Effector CD4-positive, alpha-beta T cell (primary cell): ENCODE measurements around the gene ERC2.
"Not testable (repeated sequence)": the region's sequence is repeated elsewhere in the genome, so short reads cannot be mapped to it uniquely, and the experiment has no call there.

Experiments
- DNase-seq: peaks from one replicate; pipeline ENCODE4 v3.0.0-alpha.2; 2020

The ERC2 gene

DNA sequence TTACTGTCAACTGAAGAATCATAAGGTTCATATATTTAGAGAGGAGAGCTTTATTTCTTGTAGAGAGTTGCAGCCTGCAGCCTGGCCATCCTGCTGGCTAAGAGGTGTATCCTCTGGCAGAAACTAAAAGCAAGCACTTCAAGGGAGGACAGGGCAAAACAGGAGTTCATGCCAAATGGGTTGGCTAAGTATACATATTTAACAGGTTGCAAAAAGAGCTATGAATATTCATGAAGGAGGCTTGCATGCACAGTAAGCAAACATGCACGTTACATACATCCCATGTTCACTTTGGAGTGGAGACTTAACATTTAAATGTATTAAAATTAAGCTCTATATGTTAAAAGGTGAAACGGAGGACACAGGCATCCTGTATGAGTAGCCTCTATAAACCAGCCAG lies 354.4 kb downstream of the ERC2 start:
- no peak for DNase-seq

DNA sequence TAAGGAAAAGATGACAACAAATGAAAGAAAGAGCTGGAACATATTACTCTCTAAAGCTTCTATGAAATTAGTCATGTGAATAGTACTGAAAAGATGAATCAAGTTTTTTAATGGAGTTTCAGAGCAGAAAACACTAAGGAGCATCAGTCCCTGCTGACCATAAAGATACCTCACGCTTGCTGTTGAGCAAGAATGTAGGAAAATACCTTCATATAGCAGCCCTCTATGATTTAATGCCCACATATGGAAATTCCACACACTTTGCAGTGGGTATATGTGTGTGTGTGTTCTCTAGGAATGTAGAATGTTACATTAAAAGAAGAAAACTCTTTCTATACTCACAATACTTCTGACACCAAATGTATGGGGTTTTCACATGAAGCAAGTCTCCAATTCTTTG lies 355.0 kb downstream of the ERC2 start:
- DNase-seq: no peak

- no peak for DNase-seq
These were observed 356.5 kb downstream of the ERC2 start for GRCh38 chr3:56111606-56112304.

DNA sequence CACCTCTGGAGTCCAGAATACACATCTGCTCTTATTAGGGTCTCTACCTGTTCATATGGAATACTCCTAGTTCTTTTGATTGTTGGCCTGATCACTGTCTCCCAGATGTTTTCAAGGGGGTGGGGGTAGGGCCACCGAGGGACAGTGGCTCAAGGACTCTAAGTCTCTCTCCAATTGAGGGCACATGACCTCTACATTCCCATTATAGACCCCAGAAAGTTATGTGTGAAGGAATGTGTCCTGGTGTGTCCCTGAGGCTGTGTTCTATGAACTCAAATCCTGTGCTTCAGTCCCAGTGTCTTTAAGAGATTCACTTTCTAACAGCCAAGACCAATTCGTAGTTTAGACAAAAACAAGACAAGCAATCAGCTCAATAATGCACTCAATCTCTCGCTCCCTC lies 357.4 kb downstream of the ERC2 start:
- DNase-seq: no peak

- no peak for DNase-seq
These were observed 361.1 kb downstream of the ERC2 start for GRCh38 chr3:56107157-56107556.

DNA sequence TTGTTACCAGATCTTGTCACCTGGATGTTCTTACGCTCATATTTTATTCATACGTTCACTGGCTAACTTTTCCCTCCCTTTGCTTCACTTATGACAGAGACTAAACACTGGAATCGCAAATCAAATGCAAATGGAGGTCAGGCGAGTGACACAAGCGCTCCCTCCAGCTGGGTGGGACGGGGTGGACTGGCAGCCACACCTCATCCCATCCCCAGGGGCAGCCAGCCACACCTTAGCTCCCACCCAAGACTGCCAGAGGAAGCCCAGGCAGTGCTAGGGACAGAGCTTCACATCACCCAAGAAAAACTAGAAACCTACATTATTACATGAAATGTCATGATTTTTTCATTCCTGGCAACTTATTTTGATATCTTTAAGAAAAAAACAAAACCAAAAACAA lies 366.2 kb downstream of the ERC2 start:
- no peak for DNase-seq

DNA sequence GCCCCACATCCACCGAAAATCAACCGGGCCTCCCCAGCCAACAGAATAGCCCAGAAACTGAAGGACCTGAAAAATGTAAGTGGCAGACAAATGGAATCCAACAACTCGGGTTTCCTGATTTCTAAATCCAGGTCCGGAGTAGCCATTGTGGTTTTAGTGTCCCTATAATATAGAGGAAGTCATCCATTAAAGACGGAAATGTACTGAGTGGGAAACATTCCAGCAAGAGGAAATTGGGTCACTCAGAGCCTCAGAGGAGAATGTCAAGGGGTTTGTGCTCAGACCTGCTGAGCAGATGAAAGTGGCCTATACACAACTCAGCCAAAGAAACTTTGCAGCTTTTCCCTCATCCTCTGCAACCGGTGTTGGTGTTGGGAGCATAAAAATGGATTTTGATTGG lies 366.7 kb downstream of the ERC2 start:
- no peak for DNase-seq

GRCh38 chr3:56096999-56097398 lies 371.3 kb downstream of the ERC2 start:
- no peak for DNase-seq

- no peak for DNase-seq
These were observed 374.1 kb downstream of the ERC2 start for GRCh38 chr3:56094170-56094569.

GRCh38 chr3:56089739-56090138 lies 378.5 kb downstream of the ERC2 start:
- DNase-seq: no peak

GRCh38 chr3:56087451-56088053 lies 380.7 kb downstream of the ERC2 start:
- DNase-seq: no peak

GRCh38 chr3:56086355-56086754 lies 381.9 kb downstream of the ERC2 start:
- no peak for DNase-seq

- no peak for DNase-seq
These were observed 387.0 kb downstream of the ERC2 start for GRCh38 chr3:56081246-56081645.

DNA sequence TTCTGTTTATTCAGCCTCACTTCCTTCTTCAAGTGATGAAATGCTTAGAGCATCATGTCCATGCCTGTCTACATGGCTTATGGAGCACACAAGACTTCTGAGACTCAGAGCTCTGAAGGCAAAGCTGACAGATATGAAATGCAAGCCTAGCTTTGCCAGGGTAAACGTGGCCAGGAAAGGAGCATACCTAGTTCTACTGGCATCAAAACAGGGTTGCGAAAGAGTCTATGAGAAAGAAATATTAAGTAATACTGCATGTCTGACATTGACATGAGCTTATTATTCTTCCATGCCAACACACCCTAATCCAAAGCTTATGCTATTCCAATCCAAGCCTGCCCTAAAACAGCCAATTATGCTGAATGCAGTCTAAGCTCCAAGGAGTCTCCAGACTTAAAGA lies 391.5 kb downstream of the ERC2 start:
- DNase-seq: no peak

DNA sequence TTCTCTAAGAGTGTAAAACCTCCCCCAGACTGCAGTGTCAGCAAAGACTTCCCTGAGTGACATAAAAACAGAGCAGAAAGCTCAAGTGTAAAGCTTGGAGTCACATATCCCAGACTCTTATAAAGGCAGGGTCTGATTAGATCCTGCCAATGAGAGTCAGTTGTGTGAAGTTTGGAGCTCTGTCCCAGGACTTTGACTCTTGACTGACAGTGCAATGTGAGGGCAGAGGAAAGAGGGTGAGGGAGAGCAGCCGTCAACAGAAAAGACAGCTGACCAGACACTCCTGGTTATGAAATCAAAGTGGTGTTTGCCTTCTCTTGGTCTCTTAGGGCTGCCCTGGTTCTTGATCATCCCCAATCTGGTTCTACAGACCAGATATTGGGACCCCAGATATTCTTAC lies 393.2 kb downstream of the ERC2 start:
- no peak for DNase-seq

GRCh38 chr3:56069766-56070165 lies 398.5 kb downstream of the ERC2 start:
- DNase-seq: no peak

- not testable (repeated sequence) for DNase-seq
These were observed 401.9 kb downstream of the ERC2 start for GRCh38 chr3:56066405-56066804.

- no peak for DNase-seq
These were observed 403.6 kb downstream of the ERC2 start for GRCh38 chr3:56064684-56065083.

GRCh38 chr3:56061279-56061626 lies 407.0 kb downstream of the ERC2 start:
- DNase-seq: no peak

DNA sequence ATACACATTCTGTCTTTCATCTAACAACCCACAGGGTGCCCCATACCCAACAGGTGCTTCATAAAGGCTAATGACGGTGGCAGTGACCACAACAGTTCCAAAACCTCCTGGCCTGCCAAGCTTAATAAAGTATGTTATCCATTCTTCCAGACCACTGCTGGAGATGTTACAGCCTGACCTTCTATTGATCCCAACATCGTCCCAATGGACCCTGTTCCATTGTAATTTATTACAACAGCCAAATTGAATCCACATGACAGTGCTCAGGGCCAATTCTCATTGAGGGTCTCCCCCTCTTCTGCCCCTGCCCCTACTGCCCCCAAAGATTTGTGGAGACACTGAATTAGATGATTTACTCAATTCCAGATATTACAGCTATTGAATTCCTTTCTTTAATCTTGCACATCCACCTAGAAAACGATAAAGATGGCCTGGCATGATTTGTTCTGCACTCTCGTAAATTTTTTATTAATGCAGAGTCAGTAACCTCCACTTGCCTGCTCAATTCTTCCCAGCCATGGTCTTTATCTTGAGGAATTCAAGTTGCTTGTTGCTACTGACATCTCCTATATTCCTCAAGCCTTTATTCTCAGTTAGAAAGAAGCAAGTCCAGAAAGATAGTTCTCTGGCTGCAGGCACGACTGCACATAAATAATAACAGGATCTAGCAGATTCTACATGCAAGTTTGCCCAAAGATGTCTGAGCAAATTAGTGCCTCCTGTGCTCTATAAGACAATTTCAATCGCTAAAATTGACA lies 407.6 kb downstream of the ERC2 start:
- DNase-seq: no peak

DNA sequence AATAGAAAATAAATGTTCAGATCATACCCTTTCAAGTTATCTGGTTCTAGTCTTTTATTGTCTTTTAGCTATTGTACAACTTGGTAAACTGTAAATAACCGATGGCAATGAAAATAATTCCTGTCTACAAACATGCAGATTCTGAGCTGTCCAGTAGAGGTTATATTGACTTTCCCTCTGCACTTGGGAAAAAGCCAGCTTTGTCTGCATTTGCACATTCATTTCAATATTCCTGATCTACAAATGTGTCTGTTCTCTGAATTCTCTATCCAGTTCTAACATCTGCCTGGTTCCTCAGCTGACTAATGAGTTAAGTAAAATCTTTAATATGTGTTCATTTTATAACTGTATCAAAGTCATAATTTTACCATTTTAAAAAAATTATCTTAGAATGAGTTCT lies 408.5 kb downstream of the ERC2 start:
- DNase-seq: no peak

GRCh38 chr3:56055951-56056350 lies 412.3 kb downstream of the ERC2 start:
- no peak for DNase-seq

- DNase-seq: no peak
These were observed 412.7 kb downstream of the ERC2 start for GRCh38 chr3:56055546-56055945.

- no peak for DNase-seq
These were observed 413.4 kb downstream of the ERC2 start for GRCh38 chr3:56054844-56055243.
